HCT116 (cell line): ENCODE results near the gene CAMK2D. TPM values are rescaled to one million over a fixed set of nuclear protein-coding genes. Genes with fewer than 3 reads are reported as not detected.

Experiments used
- ATAC-seq: fragments of 200-7000 bp; cut with Tn5 transposase; 2 replicates; pipeline ENCODE4 v1.9.1; 2020; ENCODE audit warnings: mild to moderate bottlenecking, moderate library complexity
- BruUV-seq: library from RNA; stranded (reverse); fragments of 400-500 nt; replicated peaks from 2 replicates; lab custom pipeline; 2021; lab: Mats Ljungman, UMichigan
- CTCF ChIA-PET: fragments of 300-600 bp; sonication (Branson Sonifier 250); formaldehyde crosslinking; loops from one replicate; lab custom pipeline; 2021; ENCODE audit warnings: antibody characterized with exemption; lab: Charles Lee
- POLR2A ChIA-PET: fragments of 300-600, 350-600 bp; sonication (Branson Sonifier 250); formaldehyde crosslinking; loops from one replicate; lab custom pipeline; 2021; ENCODE audit warnings: antibody characterized with exemption; lab: Charles Lee
- RAD21 ChIA-PET, 2 experiments: fragments of 300-600 bp; sonication (Branson Sonifier 250); formaldehyde crosslinking; loops; one replicate each; lab custom pipeline; 2023; ENCODE audit warnings: low total read pairs in 2 of 2; ENCODE audit not compliant: uncharacterized antibody in 2 of 2, unreplicated experiment in 2 of 2, low non-redundant PET in 1 of 2; lab: Charles Lee
- DNase-seq: peaks from one replicate; pipeline ENCODE4 v3.0.0-alpha.2; 2010; ENCODE audit warnings: low read depth, low spot score
- H2AFZ ChIP-seq: fragments of 200-600 bp; shearing (Covaris generic), sonication (generic); 2 replicates; pipeline ENCODE4 v1.6.1; 2017; ENCODE audit warnings: low read depth, mixed run types, mixed read lengths, antibody characterized with exemption, low read length; ENCODE audit not compliant: poor library complexity, severe bottlenecking
- H3K27ac ChIP-seq: 2 replicates; pipeline ENCODE4 v1.5.1; 2012; ENCODE audit warnings: low read depth, low read length
- H3K27me3 ChIP-seq: fragments of 200-600 bp; sonication (generic); 2 replicates; pipeline ENCODE4 v1.6.1; 2016; ENCODE audit warnings: mixed run types, low read length, mixed read lengths; ENCODE audit not compliant: insufficient read depth
- H3K36me3 ChIP-seq, 2 experiments: fragments of 200-500 bp in 1 of 2; fragments of 200-600 bp in 1 of 2; sonication (Bioruptor generic) in 1 of 2; sonication (generic) in 1 of 2; 2 replicates each; pipeline versions ENCODE4 v1.5.1 to v1.6.1; 2014 to 2016; ENCODE audit warnings: low read length in 2 of 2, inconsistent platforms in 1 of 2, mixed read lengths in 1 of 2, mixed run types in 1 of 2; ENCODE audit not compliant: insufficient read depth in 2 of 2, control insufficient read depth in 1 of 2
- H3K4me1 ChIP-seq, 2 experiments: fragments of 200-600 bp in 1 of 2; sonication (generic) in 1 of 2; 2 replicates each; pipeline versions ENCODE4 v1.5.1 to v1.6.1; 2012 to 2017; ENCODE audit warnings: low read length in 2 of 2, inconsistent platforms in 1 of 2, mild to moderate bottlenecking in 1 of 2, mixed read lengths in 1 of 2, mixed run types in 1 of 2, moderate library complexity in 1 of 2; ENCODE audit not compliant: insufficient read depth in 2 of 2, control insufficient read depth in 1 of 2
- H3K4me2 ChIP-seq: fragments of 200-600 bp; sonication (generic); 2 replicates; pipeline ENCODE4 v1.6.1; 2017; ENCODE audit warnings: mixed run types, low read length, mixed read lengths
- H3K4me3 ChIP-seq, 2 experiments: fragments of 200-600 bp in 1 of 2; sonication (generic) in 1 of 2; replicated peaks in 1 of 2; 2 replicates each; pipeline ENCODE4 v1.5.1; 2011 to 2016; ENCODE audit warnings: low read length in 2 of 2, control low read depth in 1 of 2, low read depth in 1 of 2, mild to moderate bottlenecking in 1 of 2, mixed read lengths in 1 of 2, mixed run types in 1 of 2
- H3K79me2 ChIP-seq: fragments of 200-600 bp; sonication (generic); 2 replicates; pipeline ENCODE4 v1.6.1; 2017; ENCODE audit warnings: mild to moderate bottlenecking, mixed run types, low read length, moderate library complexity, mixed read lengths; ENCODE audit not compliant: insufficient read depth
- H3K9ac ChIP-seq: fragments of 200-600 bp; sonication (generic); 2 replicates; pipeline ENCODE4 v1.6.1; 2016; ENCODE audit warnings: low read length, mixed read lengths
- H3K9me2 ChIP-seq: fragments of 200-600 bp; sonication (generic), shearing (Covaris generic); 2 replicates; pipeline ENCODE4 v1.6.1; 2017; ENCODE audit warnings: mixed run types, mild to moderate bottlenecking, moderate library complexity; ENCODE audit not compliant: insufficient read depth
- H3K9me3 ChIP-seq, 2 experiments: fragments of 200-500 bp in 1 of 2; fragments of 200-600 bp in 1 of 2; sonication (Bioruptor generic) in 1 of 2; sonication (generic) in 1 of 2; 2 replicates each; pipeline ENCODE4 v1.6.1; 2014 to 2017; ENCODE audit warnings: low read length in 2 of 2, mixed read lengths in 2 of 2, inconsistent platforms in 1 of 2, low read depth in 1 of 2, mild to moderate bottlenecking in 1 of 2, mixed run types in 1 of 2, moderate library complexity in 1 of 2; ENCODE audit not compliant: control insufficient read depth in 1 of 2, insufficient read depth in 1 of 2
- H4K20me1 ChIP-seq: fragments of 200-600 bp; sonication (generic), shearing (Covaris generic); 2 replicates; pipeline ENCODE4 v1.6.1; 2017; ENCODE audit warnings: mixed run types, mild to moderate bottlenecking, moderate library complexity; ENCODE audit not compliant: insufficient read depth
- CEBPB ChIP-seq: IDR thresholded peaks from 2 replicates; pipeline ENCODE4 v1.6.1; 2012; ENCODE audit warnings: low read depth
- EGR1 ChIP-seq: IDR thresholded peaks from 2 replicates; pipeline ENCODE4 v1.6.1; 2012; ENCODE audit warnings: low read depth
- FOSL1 ChIP-seq: IDR thresholded peaks from 2 replicates; pipeline ENCODE4 v1.6.1; 2012; ENCODE audit warnings: low read depth
- RAD21 ChIP-seq: IDR thresholded peaks from 2 replicates; pipeline ENCODE4 v1.6.1; 2012; ENCODE audit warnings: low read depth, mild to moderate bottlenecking
- SIN3A ChIP-seq: IDR thresholded peaks from 2 replicates; pipeline ENCODE4 v1.6.1; 2012; ENCODE audit warnings: low read depth
- intact Hi-C: fragments of 100-400 bp; cut with micrococcal nuclease; formaldehyde crosslinking; loops from 2 replicates; pipeline ENCODE4 v1.10.0; 2022
- total RNA-seq: library from RNA; stranded (reverse); gene quantifications from one replicate; pipeline ENCODE4 v1.2.1, GENCODE V29; 2021; ENCODE audit not compliant: unreplicated experiment
- TF ChIP-seq, protein P1 (sequence below): IDR thresholded peaks from 2 replicates; pipeline ENCODE4 v1.6.1; 2012; ENCODE audit warnings: low read depth
- TF ChIP-seq, protein P2 (sequence below): IDR thresholded peaks from 2 replicates; pipeline ENCODE4 v1.6.1; 2012

The CAMK2D gene
- total RNA-seq, 1 experiment from 2014 or later, result 67.0 TPM

DNA sequence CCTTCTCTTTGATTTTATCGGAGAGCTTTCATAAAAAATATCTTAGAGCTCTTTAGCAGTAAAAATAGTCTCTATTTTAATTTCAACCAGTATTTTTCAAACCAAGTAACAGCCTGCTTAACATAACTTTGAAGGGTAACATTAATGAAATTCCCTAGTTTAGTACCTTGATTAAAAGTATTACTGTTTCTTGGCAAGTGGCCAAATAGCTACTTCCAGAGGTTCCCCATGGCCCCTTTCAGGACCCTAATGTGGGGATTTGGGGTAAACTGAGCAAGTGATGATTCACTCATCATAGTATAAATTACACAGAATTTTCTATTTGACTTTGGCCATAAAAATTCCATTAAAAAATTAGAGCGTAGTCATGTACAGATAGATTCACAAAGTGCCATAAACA lies 211.0 kb downstream of the CAMK2D start:
- Histone ChIP-seq H3K27ac (no peak overlapping the region), H3K9ac (no peak overlapping the region), H4K20me1 (no peaks in the 10 kb centered on the region), H3K27me3 (no peaks in the 10 kb centered on the region), H3K9me3 (no peaks in the 10 kb centered on the region), H3K4me2 (no peak overlapping the region), H2AFZ (no peak overlapping the region), H3K4me1 (peaks cover 6 to 13% of the 10 kb centered on the region in 2 experiments; a peak in 3 of 4 replicates), H3K79me2 (no peaks in the 10 kb centered on the region), H3K4me3 (no peak overlapping the region), H3K36me3 (0 out of 4 replicates have a peak, but pooled peaks cover 0 to 4% of the 10 kb centered on the region in 2 experiments), H3K9me2 (no peaks in the 10 kb centered on the region)
- RAD21 ChIA-PET, result no interaction called here
- intact Hi-C loops, result no loop called here
- no peak for TF ChIP-seq FOSL1
- TF ChIP-seq CEBPB, result no peak
- no peak for TF ChIP-seq RAD21
- no peak for TF ChIP-seq SIN3A
- TF ChIP-seq, protein P1, sequence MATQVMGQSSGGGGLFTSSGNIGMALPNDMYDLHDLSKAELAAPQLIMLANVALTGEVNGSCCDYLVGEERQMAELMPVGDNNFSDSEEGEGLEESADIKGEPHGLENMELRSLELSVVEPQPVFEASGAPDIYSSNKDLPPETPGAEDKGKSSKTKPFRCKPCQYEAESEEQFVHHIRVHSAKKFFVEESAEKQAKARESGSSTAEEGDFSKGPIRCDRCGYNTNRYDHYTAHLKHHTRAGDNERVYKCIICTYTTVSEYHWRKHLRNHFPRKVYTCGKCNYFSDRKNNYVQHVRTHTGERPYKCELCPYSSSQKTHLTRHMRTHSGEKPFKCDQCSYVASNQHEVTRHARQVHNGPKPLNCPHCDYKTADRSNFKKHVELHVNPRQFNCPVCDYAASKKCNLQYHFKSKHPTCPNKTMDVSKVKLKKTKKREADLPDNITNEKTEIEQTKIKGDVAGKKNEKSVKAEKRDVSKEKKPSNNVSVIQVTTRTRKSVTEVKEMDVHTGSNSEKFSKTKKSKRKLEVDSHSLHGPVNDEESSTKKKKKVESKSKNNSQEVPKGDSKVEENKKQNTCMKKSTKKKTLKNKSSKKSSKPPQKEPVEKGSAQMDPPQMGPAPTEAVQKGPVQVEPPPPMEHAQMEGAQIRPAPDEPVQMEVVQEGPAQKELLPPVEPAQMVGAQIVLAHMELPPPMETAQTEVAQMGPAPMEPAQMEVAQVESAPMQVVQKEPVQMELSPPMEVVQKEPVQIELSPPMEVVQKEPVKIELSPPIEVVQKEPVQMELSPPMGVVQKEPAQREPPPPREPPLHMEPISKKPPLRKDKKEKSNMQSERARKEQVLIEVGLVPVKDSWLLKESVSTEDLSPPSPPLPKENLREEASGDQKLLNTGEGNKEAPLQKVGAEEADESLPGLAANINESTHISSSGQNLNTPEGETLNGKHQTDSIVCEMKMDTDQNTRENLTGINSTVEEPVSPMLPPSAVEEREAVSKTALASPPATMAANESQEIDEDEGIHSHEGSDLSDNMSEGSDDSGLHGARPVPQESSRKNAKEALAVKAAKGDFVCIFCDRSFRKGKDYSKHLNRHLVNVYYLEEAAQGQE, result no peak
- no peak for TF ChIP-seq EGR1
- TF ChIP-seq, protein P2, sequence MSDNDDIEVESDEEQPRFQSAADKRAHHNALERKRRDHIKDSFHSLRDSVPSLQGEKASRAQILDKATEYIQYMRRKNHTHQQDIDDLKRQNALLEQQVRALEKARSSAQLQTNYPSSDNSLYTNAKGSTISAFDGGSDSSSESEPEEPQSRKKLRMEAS, result no peak
- TSS peak; percentile 23 for BruUV-seq
- POLR2A ChIA-PET, result no interaction called here
- CTCF ChIA-PET, result no interaction called here
- DNase-seq, result no peak
- ATAC-seq, result no peak
